ENCODE data around the gene CCDC86.

The CCDC86 gene

DNA sequence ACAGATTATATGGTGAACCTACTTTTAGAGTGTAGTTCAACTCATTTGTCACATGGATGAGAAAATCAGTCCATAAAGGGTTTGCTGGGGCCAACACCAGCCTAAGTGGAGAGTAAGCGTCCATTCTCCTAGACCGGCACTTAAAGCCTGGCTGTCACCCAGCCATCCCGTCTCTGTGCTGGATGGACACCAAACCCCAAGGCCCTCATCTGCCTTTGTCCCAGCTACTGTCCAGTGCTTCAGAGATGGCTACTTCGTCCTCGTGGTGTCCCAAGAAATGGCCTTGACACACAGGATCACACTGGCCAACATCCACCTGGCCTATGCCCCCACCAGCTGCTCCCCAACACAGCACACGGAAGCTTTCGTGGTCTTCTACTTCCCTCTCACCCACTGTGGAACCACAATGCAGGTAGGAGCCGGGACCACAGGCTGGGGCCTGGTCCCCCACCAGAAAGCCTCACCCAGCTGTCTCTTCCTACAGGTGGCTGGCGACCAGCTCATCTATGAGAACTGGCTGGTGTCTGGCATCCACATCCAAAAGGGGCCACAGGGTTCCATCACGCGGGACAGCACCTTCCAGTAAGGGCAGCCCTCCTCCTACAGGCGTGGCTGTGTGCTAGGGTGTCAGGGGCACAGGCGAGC, 28.9 kb downstream of the CCDC86 start:
- peaks cover 3% of the 10 kb centered on the region for H3K79me1 ChIP-seq (ENCODE audit: low read length)
- WGBS (ENCODE audit: extremely low coverage, insufficient coverage, insufficient read length) = no CpG with 5 or more reads among the region's 13 CpGs
- no peak overlapping the region for H3K4me2 ChIP-seq (ENCODE audit: low read length)
- H2BK120ac ChIP-seq (ENCODE audit: insufficient read depth, low read length, poor library complexity) = no peak overlapping the region
- H4K91ac ChIP-seq (ENCODE audit: low read depth, low read length) = peak overlapping the region; percentile 6
- no peaks in the 10 kb centered on the region for H3K79me2 ChIP-seq (ENCODE audit: control insufficient read depth, insufficient read depth, low read length, poor library complexity)
- H3K9ac ChIP-seq (ENCODE audit: low read length) = no peak overlapping the region
- H3K14ac ChIP-seq (ENCODE audit: low read length) = no peak overlapping the region
- no peak overlapping the region for H4K8ac ChIP-seq (ENCODE audit: low read depth, low read length)
- H3K4me3 ChIP-seq (ENCODE audit: low read depth, low read length) = no peak overlapping the region
- H3K9me3 ChIP-seq (ENCODE audit: insufficient read depth, low read depth, low read length) = no peaks in the 10 kb centered on the region
- no peak overlapping the region for H2AK5ac ChIP-seq (ENCODE audit: low read length)
- H3K23ac ChIP-seq (ENCODE audit: low read length) = no peak overlapping the region
- H3K4me1 ChIP-seq (ENCODE audit: control insufficient read depth in 1 of 2, insufficient read depth in 2 of 2, low read length in 2 of 2) = peaks cover 6 to 8% of the 10 kb centered on the region in 2 experiments
- H2AFZ ChIP-seq (ENCODE audit: insufficient read depth, low read length, poor library complexity) = no peak overlapping the region
- no peak for DNase-seq
- H3K27ac ChIP-seq (ENCODE audit: low read depth, low read length) = no peak overlapping the region
- no peak overlapping the region for H2BK5ac ChIP-seq (ENCODE audit: low read depth, low read length, poor library complexity)
- H3K36me3 ChIP-seq (ENCODE audit: control insufficient read depth in 1 of 2, insufficient read depth in 2 of 2, low read length in 2 of 2) = no peaks in the 10 kb centered on the region
- H2BK12ac ChIP-seq (ENCODE audit: low read length) = no peak overlapping the region
- H3K18ac ChIP-seq (ENCODE audit: low read length) = no peak overlapping the region
- no peak overlapping the region for H3K4ac ChIP-seq (ENCODE audit: low read depth, low read length)
- H3K27me3 ChIP-seq (ENCODE audit: insufficient read depth, low read length) = no peaks in the 10 kb centered on the region
- no peak overlapping the region for H4K12ac ChIP-seq (ENCODE audit: low read depth, low read length)

DNA sequence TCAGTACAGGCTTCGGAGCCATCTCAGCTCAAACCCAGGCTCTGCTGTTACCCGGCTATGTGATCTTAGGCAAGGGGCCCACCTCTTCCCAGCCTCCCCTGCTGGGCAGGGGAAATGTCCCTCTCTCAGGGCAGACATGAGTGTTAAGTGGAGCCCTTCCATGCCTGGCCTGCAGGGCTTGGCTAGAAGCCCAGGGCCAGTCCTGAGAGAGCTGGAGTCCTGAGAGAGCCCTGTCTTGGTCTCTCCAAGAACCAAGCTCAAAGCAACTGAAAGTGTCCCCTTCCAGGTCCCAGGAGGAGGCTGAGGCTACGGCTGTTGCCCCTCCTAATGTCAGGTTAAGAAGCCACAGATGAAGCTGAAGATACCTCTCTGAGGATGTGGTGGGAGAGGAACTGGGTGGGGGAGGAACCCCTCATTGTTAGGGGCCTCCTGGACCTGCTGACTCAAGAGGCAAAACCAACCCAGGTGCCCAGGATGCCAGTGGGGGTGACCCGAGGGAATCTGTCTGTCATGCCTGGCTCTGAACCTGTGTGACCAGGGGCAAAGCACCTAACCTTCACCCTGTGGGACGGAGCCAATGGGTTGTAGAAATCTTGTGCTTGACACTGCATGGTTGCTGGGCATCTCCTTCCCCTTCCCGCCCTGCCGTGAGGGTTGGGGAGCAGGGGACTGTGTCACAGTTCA, 29.6 kb downstream of the CCDC86 start:
- no peak overlapping the region for H3K18ac ChIP-seq (ENCODE audit: low read length)
- H4K8ac ChIP-seq (ENCODE audit: low read depth, low read length) = no peak overlapping the region
- no peak for DNase-seq
- H2BK5ac ChIP-seq (ENCODE audit: low read depth, low read length, poor library complexity) = no peak overlapping the region
- peaks cover 3% of the 10 kb centered on the region for H3K79me1 ChIP-seq (ENCODE audit: low read length)
- H3K14ac ChIP-seq (ENCODE audit: low read length) = no peak overlapping the region
- no peak overlapping the region for H2BK120ac ChIP-seq (ENCODE audit: insufficient read depth, low read length, poor library complexity)
- H4K91ac ChIP-seq (ENCODE audit: low read depth, low read length) = peak overlapping the region; percentile 69
- no peak overlapping the region for H3K23ac ChIP-seq (ENCODE audit: low read length)
- no peak overlapping the region for H3K27ac ChIP-seq (ENCODE audit: low read depth, low read length)
- H2AK5ac ChIP-seq (ENCODE audit: low read length) = no peak overlapping the region
- no peak overlapping the region for H2AFZ ChIP-seq (ENCODE audit: insufficient read depth, low read length, poor library complexity)
- no peaks in the 10 kb centered on the region for H3K27me3 ChIP-seq (ENCODE audit: insufficient read depth, low read length)
- no peak overlapping the region for H3K9ac ChIP-seq (ENCODE audit: low read length)
- H3K4me3 ChIP-seq (ENCODE audit: low read depth, low read length) = no peak overlapping the region
- H3K4ac ChIP-seq (ENCODE audit: low read depth, low read length) = no peak overlapping the region
- no peaks in the 10 kb centered on the region for H3K9me3 ChIP-seq (ENCODE audit: insufficient read depth, low read depth, low read length)
- no CpG with 5 or more reads among the region's 7 CpGs for WGBS (ENCODE audit: extremely low coverage, insufficient coverage, insufficient read length)
- no peaks in the 10 kb centered on the region for H3K36me3 ChIP-seq (ENCODE audit: control insufficient read depth in 1 of 2, insufficient read depth in 2 of 2, low read length in 2 of 2)
- H3K4me2 ChIP-seq (ENCODE audit: low read length) = no peak overlapping the region
- no peak overlapping the region for H4K12ac ChIP-seq (ENCODE audit: low read depth, low read length)
- H3K4me1 ChIP-seq (ENCODE audit: control insufficient read depth in 1 of 2, insufficient read depth in 2 of 2, low read length in 2 of 2) = peaks cover 6 to 8% of the 10 kb centered on the region in 2 experiments
- H2BK12ac ChIP-seq (ENCODE audit: low read length) = no peak overlapping the region
- no peaks in the 10 kb centered on the region for H3K79me2 ChIP-seq (ENCODE audit: control insufficient read depth, insufficient read depth, low read length, poor library complexity)

GRCh38 chr11:60872124-60872960, 30.4 kb downstream of the CCDC86 start:
- Histone ChIP-seq H2AK5ac (ENCODE audit: low read length) (no peak overlapping the region), H2BK5ac (ENCODE audit: low read depth, low read length, poor library complexity) (no peak overlapping the region), H4K91ac (ENCODE audit: low read depth, low read length) (peak overlapping the region; percentile 69), H3K4me2 (ENCODE audit: low read length) (no peak overlapping the region), H3K14ac (ENCODE audit: low read length) (no peak overlapping the region), H3K27me3 (ENCODE audit: insufficient read depth, low read length) (no peaks in the 10 kb centered on the region), H3K18ac (ENCODE audit: low read length) (no peak overlapping the region), H3K4me3 (ENCODE audit: low read depth, low read length) (no peak overlapping the region), H3K79me2 (ENCODE audit: control insufficient read depth, insufficient read depth, low read length, poor library complexity) (no peaks in the 10 kb centered on the region), H3K27ac (ENCODE audit: low read depth, low read length) (no peak overlapping the region), H3K23ac (ENCODE audit: low read length) (no peak overlapping the region), H3K4me1 (ENCODE audit: control insufficient read depth in 1 of 2, insufficient read depth in 2 of 2, low read length in 2 of 2) (peaks cover 3 to 5% of the 10 kb centered on the region in 2 experiments), H3K79me1 (ENCODE audit: low read length) (peaks cover 1% of the 10 kb centered on the region), H3K36me3 (ENCODE audit: control insufficient read depth in 1 of 2, insufficient read depth in 2 of 2, low read length in 2 of 2) (no peaks in the 10 kb centered on the region), H2BK12ac (ENCODE audit: low read length) (no peak overlapping the region), H4K8ac (ENCODE audit: low read depth, low read length) (no peak overlapping the region), H3K9me3 (ENCODE audit: insufficient read depth, low read depth, low read length) (no peaks in the 10 kb centered on the region), H4K12ac (ENCODE audit: low read depth, low read length) (no peak overlapping the region), H2AFZ (ENCODE audit: insufficient read depth, low read length, poor library complexity) (no peak overlapping the region), H3K4ac (ENCODE audit: low read depth, low read length) (no peak overlapping the region), H2BK120ac (ENCODE audit: insufficient read depth, low read length, poor library complexity) (no peak overlapping the region), H3K9ac (ENCODE audit: low read length) (peak overlapping the region; percentile 34)
- no CpG with 5 or more reads among the region's 6 CpGs for WGBS (ENCODE audit: extremely low coverage, insufficient coverage, insufficient read length)
- no peak for DNase-seq

DNA sequence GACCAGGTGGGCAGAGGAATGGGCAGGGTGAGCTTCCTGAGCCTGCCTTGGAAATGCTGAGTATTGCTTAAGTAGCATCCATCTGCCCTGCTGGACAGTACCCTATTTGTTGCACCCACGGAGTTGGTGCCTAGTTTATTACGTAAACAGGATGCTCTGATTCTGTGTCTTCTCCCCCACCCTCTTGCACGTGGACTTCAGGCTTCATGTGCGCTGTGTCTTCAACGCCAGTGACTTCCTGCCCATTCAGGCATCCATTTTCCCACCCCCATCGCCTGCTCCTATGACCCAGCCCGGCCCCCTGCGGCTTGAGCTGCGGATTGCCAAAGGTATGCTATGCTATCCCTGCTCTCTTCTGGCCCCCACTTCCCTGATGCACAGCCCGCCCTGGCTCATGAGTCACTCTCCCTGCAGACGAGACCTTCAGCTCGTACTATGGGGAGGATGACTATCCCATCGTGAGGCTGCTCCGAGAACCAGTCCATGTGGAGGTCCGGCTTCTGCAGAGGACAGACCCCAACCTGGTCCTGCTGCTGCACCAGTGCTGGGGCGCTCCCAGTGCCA, 31.1 kb downstream of the CCDC86 start:
- Histone ChIP-seq H2BK12ac (ENCODE audit: low read length) (no peak overlapping the region), H3K23ac (ENCODE audit: low read length) (no peak overlapping the region), H4K12ac (ENCODE audit: low read depth, low read length) (no peak overlapping the region), H3K4me1 (ENCODE audit: control insufficient read depth in 1 of 2, insufficient read depth in 2 of 2, low read length in 2 of 2) (peaks cover 2 to 3% of the 10 kb centered on the region in 2 experiments), H3K27ac (ENCODE audit: low read depth, low read length) (no peak overlapping the region), H2AFZ (ENCODE audit: insufficient read depth, low read length, poor library complexity) (no peak overlapping the region), H2BK5ac (ENCODE audit: low read depth, low read length, poor library complexity) (no peak overlapping the region), H3K4me3 (ENCODE audit: low read depth, low read length) (no peak overlapping the region), H3K4me2 (ENCODE audit: low read length) (no peak overlapping the region), H3K4ac (ENCODE audit: low read depth, low read length) (no peak overlapping the region), H3K36me3 (ENCODE audit: control insufficient read depth in 1 of 2, insufficient read depth in 2 of 2, low read length in 2 of 2) (no peaks in the 10 kb centered on the region), H2AK5ac (ENCODE audit: low read length) (no peak overlapping the region), H4K91ac (ENCODE audit: low read depth, low read length) (no peak overlapping the region), H3K9me3 (ENCODE audit: insufficient read depth, low read depth, low read length) (no peaks in the 10 kb centered on the region), H2BK120ac (ENCODE audit: insufficient read depth, low read length, poor library complexity) (no peak overlapping the region), H3K79me1 (ENCODE audit: low read length) (no peaks in the 10 kb centered on the region), H3K79me2 (ENCODE audit: control insufficient read depth, insufficient read depth, low read length, poor library complexity) (no peaks in the 10 kb centered on the region), H3K18ac (ENCODE audit: low read length) (no peak overlapping the region), H3K14ac (ENCODE audit: low read length) (no peak overlapping the region), H3K9ac (ENCODE audit: low read length) (no peak overlapping the region), H4K8ac (ENCODE audit: low read depth, low read length) (no peak overlapping the region), H3K27me3 (ENCODE audit: insufficient read depth, low read length) (no peaks in the 10 kb centered on the region)
- WGBS (ENCODE audit: extremely low coverage, insufficient coverage, insufficient read length) = no CpG with 5 or more reads among the region's 16 CpGs
- no peak for DNase-seq
